SK-N-SH treated with all-trans-retinoic acid at 6 μM for 48 hours (cell line): ENCODE data around the gene SPATS2.

Experiments used
- ATAC-seq: fragments of 200-7000 bp; cut with Tn5 transposase; 3 replicates; pipeline ENCODE4 v1.9.1; 2020; ENCODE audit warnings: mild to moderate bottlenecking, moderate library complexity
- ARNTL ChIP-seq: fragments of 450-650 bp; formaldehyde crosslinking; IDR thresholded peaks from 2 replicates; pipeline ENCODE4 v1.5.0; 2020; ENCODE audit warnings: low read depth, mild to moderate bottlenecking, moderate library complexity, borderline replicate concordance
- BACH2 ChIP-seq: fragments of 250-450 bp; sonication (Bioruptor Pico); IDR thresholded peaks from 2 replicates; pipeline ENCODE4 v1.9.0; 2021; ENCODE audit warnings: mild to moderate bottlenecking, borderline replicate concordance
- CSDC2 ChIP-seq: fragments of 250-450 bp; sonication (Bioruptor Pico); IDR thresholded peaks from 2 replicates; pipeline ENCODE4 v1.5.0; 2020; ENCODE audit warnings: mild to moderate bottlenecking, moderate library complexity
- ESRRG ChIP-seq: fragments of 250-450 bp; sonication (Bioruptor Pico); IDR thresholded peaks from 2 replicates; pipeline ENCODE4 v1.6.1; 2021; ENCODE audit warnings: mild to moderate bottlenecking
- GLIS3 ChIP-seq: fragments of 250-450 bp; sonication (Bioruptor Pico); IDR thresholded peaks from 2 replicates; pipeline ENCODE4 v1.5.0; 2020; ENCODE audit warnings: mild to moderate bottlenecking, moderate library complexity
- PPARA ChIP-seq: fragments of 250-450 bp; sonication (Bioruptor Pico); IDR thresholded peaks from 2 replicates; pipeline ENCODE4 v1.5.0; 2020; ENCODE audit warnings: mild to moderate bottlenecking, borderline replicate concordance
- RARB ChIP-seq: fragments of 250-450 bp; sonication (Bioruptor Pico); IDR thresholded peaks from 2 replicates; pipeline ENCODE4 v1.8.0; 2021; ENCODE audit warnings: mild to moderate bottlenecking, moderate library complexity
- SNAI2 ChIP-seq: fragments of 250-450 bp; sonication (Bioruptor Pico); IDR thresholded peaks from 2 replicates; pipeline ENCODE4 v1.5.0; 2020; ENCODE audit warnings: mild to moderate bottlenecking, moderate library complexity
- TCF4 ChIP-seq: fragments of 250-450 bp; sonication (Bioruptor Pico); IDR thresholded peaks from 2 replicates; pipeline ENCODE4 v1.8.0; 2021; ENCODE audit warnings: mild to moderate bottlenecking, moderate library complexity, borderline replicate concordance
- TOX ChIP-seq: fragments of 250-450 bp; sonication (Bioruptor Pico); IDR thresholded peaks from 2 replicates; pipeline ENCODE4 v1.8.0; 2021; ENCODE audit warnings: mild to moderate bottlenecking, moderate library complexity, borderline replicate concordance
- ZFP3 ChIP-seq: fragments of 250-450 bp; sonication (Bioruptor Pico); IDR thresholded peaks from 2 replicates; pipeline ENCODE4 v1.5.0; 2020; ENCODE audit warnings: mild to moderate bottlenecking, moderate library complexity
- ZFP30 ChIP-seq: fragments of 450-650 bp; formaldehyde crosslinking; IDR thresholded peaks from 2 replicates; pipeline ENCODE4 v1.5.0; 2022; ENCODE audit warnings: mild to moderate bottlenecking, moderate library complexity
- ZNF565 ChIP-seq: fragments of 450-650 bp; formaldehyde crosslinking; conservative IDR thresholded peaks from 2 replicates; pipeline ENCODE4 v1.5.0; 2020; ENCODE audit warnings: low read depth, mild to moderate bottlenecking, moderate library complexity
- ZNF70 ChIP-seq: fragments of 450-650 bp; formaldehyde crosslinking; IDR thresholded peaks from 2 replicates; pipeline ENCODE4 v1.5.0; 2020; ENCODE audit warnings: mild to moderate bottlenecking, moderate library complexity
- TF ChIP-seq, protein P1 (sequence below): fragments of 250-450 bp; sonication (Bioruptor Pico); IDR thresholded peaks from 2 replicates; pipeline ENCODE4 v1.5.1; 2021; ENCODE audit warnings: mild to moderate bottlenecking, moderate library complexity
- TF ChIP-seq, protein P2 (sequence below): fragments of 250-450 bp; sonication (Bioruptor Pico); IDR thresholded peaks from 2 replicates; pipeline ENCODE4 v1.8.0; 2020; ENCODE audit warnings: mild to moderate bottlenecking, moderate library complexity, borderline replicate concordance
- TF ChIP-seq, protein P3 (sequence below): fragments of 250-450 bp; sonication (Bioruptor Pico); IDR thresholded peaks from 2 replicates; pipeline ENCODE4 v1.5.0; 2020; ENCODE audit warnings: mild to moderate bottlenecking, moderate library complexity
- TF ChIP-seq, protein P4 (sequence below): fragments of 250-450 bp; sonication (Bioruptor Pico); IDR thresholded peaks from 2 replicates; pipeline ENCODE4 v1.8.0; 2021; ENCODE audit warnings: low read depth, mild to moderate bottlenecking, moderate library complexity, borderline replicate concordance

SPATS2 gene

DNA sequence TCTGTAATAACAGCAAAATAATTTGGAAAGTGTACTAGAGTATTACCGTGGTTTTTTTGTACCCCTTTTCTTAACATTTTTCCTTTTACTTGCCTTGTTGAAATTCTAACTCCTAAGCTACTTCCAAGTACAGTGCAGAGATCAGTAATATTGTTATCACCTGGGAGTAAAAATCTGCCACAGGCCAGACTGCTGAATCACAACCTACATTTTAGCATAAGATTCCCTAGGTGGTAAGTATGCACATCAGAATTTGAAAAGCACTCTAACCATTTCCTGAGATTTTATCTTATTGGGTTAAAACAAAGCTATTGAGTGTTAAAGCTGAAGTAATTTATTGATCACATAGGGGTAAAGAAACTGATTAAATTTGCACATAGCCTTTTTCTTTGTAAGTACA lies 116.4 kb downstream of the SPATS2 start (continued):
- no peak for TF ChIP-seq GLIS3 (CRISPR knock-in tag)
- no peak for TF ChIP-seq BACH2
- TF ChIP-seq PPARA, result no peak
- TF ChIP-seq, all 23 proteins: peak for 0

DNA sequence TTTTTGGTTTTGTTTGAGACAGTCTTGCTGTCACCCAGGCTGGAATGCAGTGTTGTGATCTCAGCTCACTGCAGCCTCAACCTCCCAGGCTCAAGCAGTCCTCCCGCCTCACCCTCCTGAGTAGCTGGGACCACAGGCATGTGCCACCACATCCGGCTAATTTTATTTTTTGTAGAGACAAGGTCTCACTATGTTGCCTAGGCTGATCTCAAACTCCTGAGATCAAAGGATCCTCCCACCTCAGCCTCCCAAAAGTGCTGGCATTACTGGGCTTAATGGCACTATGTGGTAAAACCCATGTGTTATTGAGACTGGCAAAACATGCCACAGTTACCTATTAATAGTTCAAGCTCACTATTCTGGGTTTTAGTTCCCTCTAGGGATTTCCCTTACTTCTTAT lies 120.3 kb downstream of the SPATS2 start:
- TF ChIP-seq ZNF70 (CRISPR knock-in tag) (no peak), CSDC2 (CRISPR knock-in tag) (no peak), TCF4 (CRISPR knock-in tag) (no peak), GLIS3 (CRISPR knock-in tag) (no peak), PPARA (no peak), ZNF565 (CRISPR knock-in tag) (no peak), SNAI2 (CRISPR knock-in tag) (no peak), BACH2 (no peak), RARB (CRISPR knock-in tag) (no peak), TOX (CRISPR knock-in tag) (no peak), ESRRG (CRISPR knock-in tag) (no peak), ZFP3 (CRISPR knock-in tag) (no peak), ZFP30 (CRISPR knock-in tag) (no peak)
- TF ChIP-seq, protein P1, sequence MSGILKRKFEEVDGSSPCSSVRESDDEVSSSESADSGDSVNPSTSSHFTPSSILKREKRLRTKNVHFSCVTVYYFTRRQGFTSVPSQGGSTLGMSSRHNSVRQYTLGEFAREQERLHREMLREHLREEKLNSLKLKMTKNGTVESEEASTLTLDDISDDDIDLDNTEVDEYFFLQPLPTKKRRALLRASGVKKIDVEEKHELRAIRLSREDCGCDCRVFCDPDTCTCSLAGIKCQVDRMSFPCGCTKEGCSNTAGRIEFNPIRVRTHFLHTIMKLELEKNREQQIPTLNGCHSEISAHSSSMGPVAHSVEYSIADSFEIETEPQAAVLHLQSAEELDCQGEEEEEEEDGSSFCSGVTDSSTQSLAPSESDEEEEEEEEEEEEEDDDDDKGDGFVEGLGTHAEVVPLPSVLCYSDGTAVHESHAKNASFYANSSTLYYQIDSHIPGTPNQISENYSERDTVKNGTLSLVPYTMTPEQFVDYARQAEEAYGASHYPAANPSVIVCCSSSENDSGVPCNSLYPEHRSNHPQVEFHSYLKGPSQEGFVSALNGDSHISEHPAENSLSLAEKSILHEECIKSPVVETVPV (CRISPR knock-in tag), result no peak
- TF ChIP-seq, protein P2, sequence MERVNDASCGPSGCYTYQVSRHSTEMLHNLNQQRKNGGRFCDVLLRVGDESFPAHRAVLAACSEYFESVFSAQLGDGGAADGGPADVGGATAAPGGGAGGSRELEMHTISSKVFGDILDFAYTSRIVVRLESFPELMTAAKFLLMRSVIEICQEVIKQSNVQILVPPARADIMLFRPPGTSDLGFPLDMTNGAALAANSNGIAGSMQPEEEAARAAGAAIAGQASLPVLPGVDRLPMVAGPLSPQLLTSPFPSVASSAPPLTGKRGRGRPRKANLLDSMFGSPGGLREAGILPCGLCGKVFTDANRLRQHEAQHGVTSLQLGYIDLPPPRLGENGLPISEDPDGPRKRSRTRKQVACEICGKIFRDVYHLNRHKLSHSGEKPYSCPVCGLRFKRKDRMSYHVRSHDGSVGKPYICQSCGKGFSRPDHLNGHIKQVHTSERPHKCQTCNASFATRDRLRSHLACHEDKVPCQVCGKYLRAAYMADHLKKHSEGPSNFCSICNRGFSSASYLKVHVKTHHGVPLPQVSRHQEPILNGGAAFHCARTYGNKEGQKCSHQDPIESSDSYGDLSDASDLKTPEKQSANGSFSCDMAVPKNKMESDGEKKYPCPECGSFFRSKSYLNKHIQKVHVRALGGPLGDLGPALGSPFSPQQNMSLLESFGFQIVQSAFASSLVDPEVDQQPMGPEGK (CRISPR knock-in tag), result no peak
- TF ChIP-seq, protein P3, sequence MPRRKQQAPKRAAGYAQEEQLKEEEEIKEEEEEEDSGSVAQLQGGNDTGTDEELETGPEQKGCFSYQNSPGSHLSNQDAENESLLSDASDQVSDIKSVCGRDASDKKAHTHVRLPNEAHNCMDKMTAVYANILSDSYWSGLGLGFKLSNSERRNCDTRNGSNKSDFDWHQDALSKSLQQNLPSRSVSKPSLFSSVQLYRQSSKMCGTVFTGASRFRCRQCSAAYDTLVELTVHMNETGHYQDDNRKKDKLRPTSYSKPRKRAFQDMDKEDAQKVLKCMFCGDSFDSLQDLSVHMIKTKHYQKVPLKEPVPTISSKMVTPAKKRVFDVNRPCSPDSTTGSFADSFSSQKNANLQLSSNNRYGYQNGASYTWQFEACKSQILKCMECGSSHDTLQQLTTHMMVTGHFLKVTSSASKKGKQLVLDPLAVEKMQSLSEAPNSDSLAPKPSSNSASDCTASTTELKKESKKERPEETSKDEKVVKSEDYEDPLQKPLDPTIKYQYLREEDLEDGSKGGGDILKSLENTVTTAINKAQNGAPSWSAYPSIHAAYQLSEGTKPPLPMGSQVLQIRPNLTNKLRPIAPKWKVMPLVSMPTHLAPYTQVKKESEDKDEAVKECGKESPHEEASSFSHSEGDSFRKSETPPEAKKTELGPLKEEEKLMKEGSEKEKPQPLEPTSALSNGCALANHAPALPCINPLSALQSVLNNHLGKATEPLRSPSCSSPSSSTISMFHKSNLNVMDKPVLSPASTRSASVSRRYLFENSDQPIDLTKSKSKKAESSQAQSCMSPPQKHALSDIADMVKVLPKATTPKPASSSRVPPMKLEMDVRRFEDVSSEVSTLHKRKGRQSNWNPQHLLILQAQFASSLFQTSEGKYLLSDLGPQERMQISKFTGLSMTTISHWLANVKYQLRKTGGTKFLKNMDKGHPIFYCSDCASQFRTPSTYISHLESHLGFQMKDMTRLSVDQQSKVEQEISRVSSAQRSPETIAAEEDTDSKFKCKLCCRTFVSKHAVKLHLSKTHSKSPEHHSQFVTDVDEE (CRISPR knock-in tag), result no peak
- TF ChIP-seq, all 23 proteins: peak for 0
- no peak for ATAC-seq

DNA sequence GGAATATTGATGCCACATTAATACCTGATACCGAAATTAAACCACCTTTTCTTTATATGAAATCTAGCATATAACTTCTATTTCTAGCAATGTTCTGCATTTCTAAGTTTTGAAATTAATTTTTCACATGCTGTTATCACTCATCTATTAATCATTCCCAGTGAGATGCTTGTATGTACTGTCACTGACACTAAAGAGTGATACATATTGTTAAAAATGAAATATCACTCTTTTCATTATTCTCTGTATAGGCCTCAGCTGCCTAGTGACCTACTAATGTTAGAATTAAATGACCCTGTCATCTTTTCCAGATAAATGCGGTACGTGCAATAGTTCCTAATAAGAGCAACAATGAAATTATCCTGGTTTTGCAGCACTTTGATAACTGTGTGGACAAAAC lies 121.9 kb downstream of the SPATS2 start:
- no peak for ATAC-seq

More for the DNA sequence above, 121.9 kb downstream of the SPATS2 start:
- no peak for TF ChIP-seq BACH2
- TF ChIP-seq CSDC2 (CRISPR knock-in tag), result no peak
- TF ChIP-seq ESRRG (CRISPR knock-in tag), result no peak
- TF ChIP-seq, protein P1 (CRISPR knock-in tag), result no peak
- TF ChIP-seq ARNTL (CRISPR knock-in tag), result no peak
- TF ChIP-seq, protein P4, sequence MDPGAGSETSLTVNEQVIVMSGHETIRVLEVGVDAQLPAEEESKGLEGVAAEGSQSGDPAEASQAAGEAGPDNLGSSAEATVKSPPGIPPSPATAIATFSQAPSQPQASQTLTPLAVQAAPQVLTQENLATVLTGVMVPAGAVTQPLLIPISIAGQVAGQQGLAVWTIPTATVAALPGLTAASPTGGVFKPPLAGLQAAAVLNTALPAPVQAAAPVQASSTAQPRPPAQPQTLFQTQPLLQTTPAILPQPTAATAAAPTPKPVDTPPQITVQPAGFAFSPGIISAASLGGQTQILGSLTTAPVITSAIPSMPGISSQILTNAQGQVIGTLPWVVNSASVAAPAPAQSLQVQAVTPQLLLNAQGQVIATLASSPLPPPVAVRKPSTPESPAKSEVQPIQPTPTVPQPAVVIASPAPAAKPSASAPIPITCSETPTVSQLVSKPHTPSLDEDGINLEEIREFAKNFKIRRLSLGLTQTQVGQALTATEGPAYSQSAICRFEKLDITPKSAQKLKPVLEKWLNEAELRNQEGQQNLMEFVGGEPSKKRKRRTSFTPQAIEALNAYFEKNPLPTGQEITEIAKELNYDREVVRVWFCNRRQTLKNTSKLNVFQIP (CRISPR knock-in tag), result no peak
- TF ChIP-seq, protein P3 (CRISPR knock-in tag), result no peak
- no peak for TF ChIP-seq ZNF70 (CRISPR knock-in tag)
- TF ChIP-seq, all 23 proteins: peak for 0
